Measurements from ENCODE around the gene OTP. TPM values are rescaled to one million over a fixed set of nuclear protein-coding genes. Genes with fewer than 3 reads are reported as not detected.

Gene OTP
- not detected for polyA plus RNA-seq (2013, experiment 1 of 4)
- polyA plus RNA-seq (2013, experiment 2 of 4): not detected
- not detected for polyA plus RNA-seq (2013, experiment 3 of 4)
- polyA plus RNA-seq (2013, experiment 4 of 4): 0.12 TPM

DNA sequence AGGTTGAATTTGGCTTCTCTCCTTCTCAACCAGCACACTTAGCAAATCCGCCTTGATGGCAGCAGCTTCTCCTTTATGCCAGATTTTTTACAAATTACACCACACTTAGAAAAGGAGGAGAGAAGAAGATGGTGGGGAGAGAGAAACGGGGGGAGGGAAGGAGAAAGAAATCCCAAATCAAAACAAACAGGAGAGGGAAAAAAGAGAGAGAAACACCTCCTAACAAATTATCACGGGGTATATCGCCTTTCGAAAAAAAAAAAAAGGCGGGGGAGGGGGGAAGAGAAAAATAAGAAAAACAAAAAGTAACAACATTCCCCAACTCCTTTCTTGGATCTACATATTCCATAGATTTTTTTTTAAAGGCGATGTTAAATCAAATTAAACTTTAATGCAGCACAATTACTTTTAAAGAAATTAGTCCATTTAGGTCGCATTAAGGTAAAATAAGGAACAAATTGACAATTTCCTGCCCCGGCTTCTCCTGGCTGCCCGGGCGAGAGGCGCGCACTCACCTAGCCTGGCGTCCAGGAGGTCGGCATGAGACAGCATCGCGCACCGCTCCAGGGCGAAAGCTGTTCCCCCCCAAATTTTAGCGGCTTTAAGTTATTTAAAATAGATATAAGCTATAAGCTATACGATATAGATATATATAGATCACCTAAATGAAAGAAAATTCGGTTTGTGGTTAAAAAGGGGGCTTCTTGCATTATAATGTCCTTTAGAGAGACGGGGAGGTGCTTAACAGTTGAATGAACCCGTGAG lies at the start of gene OTP:
TSS of gene OTP (minus strand) at position 716 of the 765 bp plus-strand sequence. CDS start at position 552, 164 bp downstream.
- H3K36me3 ChIP-seq (ENCODE audit: control insufficient read depth, insufficient read depth, low read length): no peaks in the 10 kb centered on the region
- WGBS, 2 experiments: 1% methylated on average over 11 to 16 of the region's 24 CpGs
- no peak within 1 kb of the TSS for H3K27ac ChIP-seq (ENCODE audit: insufficient read depth, low read depth, low read length, poor library complexity, severe bottlenecking)
- H3K27me3 ChIP-seq (ENCODE audit: control insufficient read depth, insufficient read depth, low read length, poor library complexity, severe bottlenecking): peaks cover 100% of the 10 kb centered on the region
- H3K9me3 ChIP-seq (ENCODE audit: control insufficient read depth, low read length): no peaks in the 10 kb centered on the region
- H3K4me3 ChIP-seq (ENCODE audit: insufficient read depth, low read depth, low read length): no peak within 1 kb of the TSS
- H3K4me1 ChIP-seq (ENCODE audit: control insufficient read depth, insufficient read depth, low read length): peaks cover 23% of the 10 kb centered on the region

DNA sequence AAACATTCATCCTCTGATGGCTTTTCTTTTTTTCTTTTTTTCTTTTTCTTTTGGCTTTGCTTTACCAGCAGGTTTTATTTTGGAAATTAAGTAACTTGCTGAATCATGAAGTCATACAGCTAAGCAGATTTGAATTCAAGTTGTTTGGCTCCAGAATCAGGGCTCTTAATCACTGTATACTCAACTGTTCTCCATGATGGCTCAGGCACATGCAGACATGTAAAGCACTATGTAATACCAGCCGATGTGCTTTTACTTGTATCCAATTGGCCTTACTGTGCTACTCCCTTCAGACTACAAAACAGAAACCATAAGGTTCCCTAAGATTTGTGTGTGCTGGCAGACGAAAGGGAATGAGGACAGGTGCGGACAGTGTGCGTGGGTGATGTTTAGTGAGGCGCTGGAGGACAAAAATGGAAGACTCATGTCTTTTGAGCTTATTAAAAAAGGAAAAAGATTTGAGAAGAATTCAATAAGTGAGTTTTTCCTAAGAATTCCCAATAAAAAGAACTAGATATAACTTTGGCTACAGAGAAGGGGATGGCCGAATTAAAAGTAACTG lies 44.7 kb upstream of the OTP start:
- H3K4me1 ChIP-seq (ENCODE audit: control insufficient read depth, insufficient read depth, low read length): no peaks in the 10 kb centered on the region
- no peak overlapping the region for H3K27ac ChIP-seq (ENCODE audit: insufficient read depth, low read depth, low read length, poor library complexity, severe bottlenecking)
- no peaks in the 10 kb centered on the region for H3K27me3 ChIP-seq (ENCODE audit: control insufficient read depth, insufficient read depth, low read length, poor library complexity, severe bottlenecking)
- no peak overlapping the region for H3K4me3 ChIP-seq (ENCODE audit: insufficient read depth, low read depth, low read length)
- H3K36me3 ChIP-seq (ENCODE audit: control insufficient read depth, insufficient read depth, low read length): no peaks in the 10 kb centered on the region
- H3K9me3 ChIP-seq (ENCODE audit: control insufficient read depth, low read length): no peaks in the 10 kb centered on the region
- 96 to 97% methylated on average over 5 of the region's 6 CpGs for WGBS, 2 experiments

- Histone ChIP-seq H3K27ac (ENCODE audit: insufficient read depth, low read depth, low read length, poor library complexity, severe bottlenecking) (no peak overlapping the region), H3K27me3 (ENCODE audit: control insufficient read depth, insufficient read depth, low read length, poor library complexity, severe bottlenecking) (no peaks in the 10 kb centered on the region), H3K4me1 (ENCODE audit: control insufficient read depth, insufficient read depth, low read length) (no peaks in the 10 kb centered on the region), H3K36me3 (ENCODE audit: control insufficient read depth, insufficient read depth, low read length) (no peaks in the 10 kb centered on the region), H3K4me3 (ENCODE audit: insufficient read depth, low read depth, low read length) (no peak overlapping the region), H3K9me3 (ENCODE audit: control insufficient read depth, low read length) (no peaks in the 10 kb centered on the region)
- WGBS, 2 experiments: 57 to 67% methylated on average over 3 of the region's 3 CpGs
These were observed 32.0 kb upstream of the OTP start for GRCh38 chr5:77670526-77670925.

GRCh38 chr5:77669677-77670076 lies 31.2 kb upstream of the OTP start:
- WGBS, 2 experiments: 91 to 100% methylated on average over 1 of the region's 1 CpG
- Histone ChIP-seq H3K27me3 (ENCODE audit: control insufficient read depth, insufficient read depth, low read length, poor library complexity, severe bottlenecking) (no peaks in the 10 kb centered on the region), H3K9me3 (ENCODE audit: control insufficient read depth, low read length) (no peaks in the 10 kb centered on the region), H3K4me3 (ENCODE audit: insufficient read depth, low read depth, low read length) (no peak overlapping the region), H3K4me1 (ENCODE audit: control insufficient read depth, insufficient read depth, low read length) (no peaks in the 10 kb centered on the region), H3K36me3 (ENCODE audit: control insufficient read depth, insufficient read depth, low read length) (no peaks in the 10 kb centered on the region), H3K27ac (ENCODE audit: insufficient read depth, low read depth, low read length, poor library complexity, severe bottlenecking) (no peak overlapping the region)

DNA sequence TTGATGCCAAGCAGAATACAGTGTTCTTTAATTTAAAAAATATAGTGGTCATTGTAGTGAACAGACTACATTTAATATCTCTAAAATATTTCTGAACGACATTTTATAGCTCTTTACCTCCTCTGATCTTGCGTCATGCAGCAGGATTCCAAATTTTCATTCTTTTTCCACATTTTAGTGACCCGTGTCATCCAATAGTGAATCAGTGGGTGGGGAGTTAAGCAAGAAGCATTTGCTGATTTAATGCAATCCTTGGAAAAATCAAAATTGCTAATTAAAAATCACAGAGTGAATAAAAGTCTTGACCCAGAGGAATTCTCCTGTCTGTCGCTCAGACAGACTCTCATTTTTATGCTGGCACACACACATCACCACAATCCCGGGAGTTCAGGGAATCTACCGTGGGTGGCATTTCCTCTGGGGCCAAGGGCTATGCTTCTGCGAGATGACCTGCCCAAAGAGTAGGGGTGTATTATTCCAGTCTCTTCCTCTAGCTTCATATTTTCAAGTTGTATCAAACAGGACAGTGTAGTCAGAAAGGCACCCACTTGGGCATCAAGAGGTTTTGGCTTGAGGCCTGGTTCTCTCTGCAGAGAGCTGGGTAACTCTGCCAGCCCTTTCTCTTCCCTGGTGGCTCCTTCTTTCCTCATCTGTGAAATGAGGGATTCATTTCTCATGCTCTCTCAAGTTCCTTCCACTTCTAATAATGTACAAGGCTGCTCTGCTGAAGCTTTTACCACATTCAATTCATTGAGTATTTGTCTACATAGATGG lies 24.8 kb upstream of the OTP start:
- Histone ChIP-seq H3K36me3 (ENCODE audit: control insufficient read depth, insufficient read depth, low read length) (no peaks in the 10 kb centered on the region), H3K27me3 (ENCODE audit: control insufficient read depth, insufficient read depth, low read length, poor library complexity, severe bottlenecking) (no peaks in the 10 kb centered on the region)
- 92% methylated on average over 7 of the region's 7 CpGs for WGBS, 2 experiments

GRCh38 chr5:77662635-77663034 lies 24.1 kb upstream of the OTP start:
- no peak overlapping the region for H3K27ac ChIP-seq (ENCODE audit: insufficient read depth, low read depth, low read length, poor library complexity, severe bottlenecking)
- no peaks in the 10 kb centered on the region for H3K36me3 ChIP-seq (ENCODE audit: control insufficient read depth, insufficient read depth, low read length)
- H3K27me3 ChIP-seq (ENCODE audit: control insufficient read depth, insufficient read depth, low read length, poor library complexity, severe bottlenecking): no peaks in the 10 kb centered on the region
- H3K4me3 ChIP-seq (ENCODE audit: insufficient read depth, low read depth, low read length): no peak overlapping the region
- H3K4me1 ChIP-seq (ENCODE audit: control insufficient read depth, insufficient read depth, low read length): no peaks in the 10 kb centered on the region
- no peaks in the 10 kb centered on the region for H3K9me3 ChIP-seq (ENCODE audit: control insufficient read depth, low read length)

More for the DNA sequence above, 24.8 kb upstream of the OTP start:
- Histone ChIP-seq H3K9me3 (ENCODE audit: control insufficient read depth, low read length) (no peaks in the 10 kb centered on the region), H3K4me1 (ENCODE audit: control insufficient read depth, insufficient read depth, low read length) (no peaks in the 10 kb centered on the region), H3K4me3 (ENCODE audit: insufficient read depth, low read depth, low read length) (no peak overlapping the region), H3K27ac (ENCODE audit: insufficient read depth, low read depth, low read length, poor library complexity, severe bottlenecking) (no peak overlapping the region)

DNA sequence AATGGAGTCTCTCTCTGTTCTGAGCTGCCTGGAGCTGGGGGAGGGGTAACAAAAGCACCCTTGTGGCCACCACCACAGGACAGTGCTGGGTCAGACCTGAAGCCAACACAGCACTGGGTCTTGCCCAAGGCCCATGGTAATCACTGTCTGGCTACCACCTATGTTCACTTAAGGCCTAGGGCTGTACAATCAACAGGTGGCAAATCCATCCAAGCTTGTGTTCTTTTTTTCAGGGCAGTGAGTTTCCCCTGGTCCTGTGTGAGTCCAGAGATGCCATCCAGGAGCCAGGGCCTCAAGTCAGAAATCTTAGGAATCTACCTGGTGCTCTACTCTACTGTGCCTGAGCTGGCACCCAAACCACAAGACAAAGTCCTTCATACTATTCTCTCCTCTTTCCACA lies 20.1 kb upstream of the OTP start:
- Histone ChIP-seq H3K4me1 (ENCODE audit: control insufficient read depth, insufficient read depth, low read length) (no peaks in the 10 kb centered on the region), H3K4me3 (ENCODE audit: insufficient read depth, low read depth, low read length) (no peak overlapping the region), H3K27me3 (ENCODE audit: control insufficient read depth, insufficient read depth, low read length, poor library complexity, severe bottlenecking) (peaks cover 3% of the 10 kb centered on the region), H3K9me3 (ENCODE audit: control insufficient read depth, low read length) (no peaks in the 10 kb centered on the region), H3K36me3 (ENCODE audit: control insufficient read depth, insufficient read depth, low read length) (no peaks in the 10 kb centered on the region), H3K27ac (ENCODE audit: insufficient read depth, low read depth, low read length, poor library complexity, severe bottlenecking) (no peak overlapping the region)

DNA sequence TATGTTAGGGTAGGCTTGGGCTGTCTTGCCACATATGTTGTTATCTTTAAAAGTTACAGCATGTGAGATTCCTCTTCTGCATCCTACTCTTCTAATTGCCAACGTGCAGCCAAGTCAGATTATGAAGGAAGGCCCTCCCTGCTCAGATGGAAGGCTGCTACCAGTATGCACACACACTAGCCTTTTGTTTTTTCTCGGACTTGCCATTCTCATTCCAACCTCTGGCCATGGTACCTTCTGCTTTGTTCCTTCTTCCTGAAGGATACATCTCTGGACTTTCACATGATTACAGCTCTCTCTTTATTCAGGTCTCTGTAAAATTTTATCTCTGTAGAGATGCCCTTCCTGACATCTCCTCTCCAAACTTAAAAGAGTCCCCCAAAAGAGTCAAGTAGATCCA lies 12.8 kb upstream of the OTP start:
- Histone ChIP-seq H3K4me3 (ENCODE audit: insufficient read depth, low read depth, low read length) (no peak overlapping the region), H3K9me3 (ENCODE audit: control insufficient read depth, low read length) (no peaks in the 10 kb centered on the region), H3K27me3 (ENCODE audit: control insufficient read depth, insufficient read depth, low read length, poor library complexity, severe bottlenecking) (peaks cover 73% of the 10 kb centered on the region), H3K4me1 (ENCODE audit: control insufficient read depth, insufficient read depth, low read length) (no peaks in the 10 kb centered on the region), H3K27ac (ENCODE audit: insufficient read depth, low read depth, low read length, poor library complexity, severe bottlenecking) (no peak overlapping the region), H3K36me3 (ENCODE audit: control insufficient read depth, insufficient read depth, low read length) (no peaks in the 10 kb centered on the region)
- WGBS, 2 experiments: 68 to 69% methylated on average over 2 of the region's 2 CpGs

GRCh38 chr5:77650686-77651085 lies 12.2 kb upstream of the OTP start:
- Histone ChIP-seq H3K4me1 (ENCODE audit: control insufficient read depth, insufficient read depth, low read length) (no peaks in the 10 kb centered on the region), H3K4me3 (ENCODE audit: insufficient read depth, low read depth, low read length) (no peak overlapping the region), H3K27me3 (ENCODE audit: control insufficient read depth, insufficient read depth, low read length, poor library complexity, severe bottlenecking) (peaks cover 80% of the 10 kb centered on the region), H3K36me3 (ENCODE audit: control insufficient read depth, insufficient read depth, low read length) (no peaks in the 10 kb centered on the region), H3K27ac (ENCODE audit: insufficient read depth, low read depth, low read length, poor library complexity, severe bottlenecking) (no peak overlapping the region), H3K9me3 (ENCODE audit: control insufficient read depth, low read length) (no peaks in the 10 kb centered on the region)
- WGBS, 2 experiments: 73 to 81% methylated on average over 1 of the region's 1 CpG

DNA sequence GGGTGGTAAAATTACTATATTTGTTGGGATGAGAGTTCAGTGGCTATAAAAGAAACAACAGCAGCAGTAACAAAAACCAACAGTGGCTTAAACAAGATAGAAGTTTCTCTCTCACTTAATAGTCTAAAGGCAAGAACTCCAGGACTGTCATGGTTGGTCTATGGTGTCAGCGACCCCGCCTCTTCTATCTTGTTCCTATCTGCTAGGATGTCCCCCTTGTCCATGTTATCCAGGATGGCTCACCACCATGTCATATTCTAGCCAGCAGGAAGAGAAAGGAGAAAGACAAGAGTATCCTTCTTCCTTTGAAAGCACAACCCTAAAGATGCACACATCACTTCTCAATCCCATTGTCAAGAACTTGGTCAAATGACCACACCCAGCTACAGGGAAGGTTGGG lies 11.3 kb upstream of the OTP start:
- H3K9me3 ChIP-seq (ENCODE audit: control insufficient read depth, low read length): no peaks in the 10 kb centered on the region

More for the DNA sequence above, 11.3 kb upstream of the OTP start:
- Histone ChIP-seq H3K4me1 (ENCODE audit: control insufficient read depth, insufficient read depth, low read length) (peaks cover 2% of the 10 kb centered on the region), H3K4me3 (ENCODE audit: insufficient read depth, low read depth, low read length) (no peak overlapping the region), H3K27me3 (ENCODE audit: control insufficient read depth, insufficient read depth, low read length, poor library complexity, severe bottlenecking) (peaks cover 89% of the 10 kb centered on the region), H3K36me3 (ENCODE audit: control insufficient read depth, insufficient read depth, low read length) (no peaks in the 10 kb centered on the region), H3K27ac (ENCODE audit: insufficient read depth, low read depth, low read length, poor library complexity, severe bottlenecking) (no peak overlapping the region)
- 93 to 94% methylated on average over 2 of the region's 2 CpGs for WGBS, 2 experiments
